NCI-H226 (cell line): ENCODE results near the gene MGAT5.
"Not testable (repeated sequence)": the region's sequence is repeated elsewhere in the genome, so short reads cannot be mapped to it uniquely, and the experiment has no call there.

Experiments used
- DNase-seq: peaks from one replicate; pipeline ENCODE4 v3.0.0-alpha.2; 2015

MGAT5 gene

GRCh38 chr2:134455426-134455825, 201.6 kb downstream of the MGAT5 start:
- DNase-seq = no peak

- DNase-seq = no peak
Observed at GRCh38 chr2:134457353-134457752, 203.5 kb downstream of the MGAT5 start.

GRCh38 chr2:134457765-134458472, 204.0 kb downstream of the MGAT5 start:
- DNase-seq = no peak

- no peak for DNase-seq
Observed at GRCh38 chr2:134458473-134458853, 204.6 kb downstream of the MGAT5 start.

GRCh38 chr2:134458950-134459349, 205.1 kb downstream of the MGAT5 start:
- no peak for DNase-seq

GRCh38 chr2:134459706-134460406, 206.0 kb downstream of the MGAT5 start:
- DNase-seq = no peak

GRCh38 chr2:134460583-134460998, 206.7 kb downstream of the MGAT5 start:
- no peak for DNase-seq

- no peak for DNase-seq
Observed at GRCh38 chr2:134461511-134461910, 207.6 kb downstream of the MGAT5 start.

- DNase-seq = no peak
Observed at GRCh38 chr2:134462275-134462674, 208.4 kb downstream of the MGAT5 start.

- DNase-seq = no peak
Observed at GRCh38 chr2:134462791-134463698, 209.2 kb downstream of the MGAT5 start.

GRCh38 chr2:134463699-134464022, 209.8 kb downstream of the MGAT5 start:
- DNase-seq = no peak

- no peak for DNase-seq
Observed at GRCh38 chr2:134465228-134466105, 211.6 kb downstream of the MGAT5 start.

GRCh38 chr2:134466141-134466540, 212.3 kb downstream of the MGAT5 start:
- DNase-seq = peak; percentile 9

- no peak for DNase-seq
Observed at GRCh38 chr2:134468164-134468563, 214.3 kb downstream of the MGAT5 start.

- no peak for DNase-seq
Observed at GRCh38 chr2:134468776-134469175, 214.9 kb downstream of the MGAT5 start.

GRCh38 chr2:134469516-134470115, 215.7 kb downstream of the MGAT5 start:
- no peak for DNase-seq

- DNase-seq = no peak
Observed at GRCh38 chr2:134470561-134471168, 216.8 kb downstream of the MGAT5 start.

- not testable (repeated sequence) for DNase-seq
Observed at GRCh38 chr2:134476982-134477381, 223.1 kb downstream of the MGAT5 start.

- DNase-seq = no peak
Observed at GRCh38 chr2:134479696-134480330, 225.9 kb downstream of the MGAT5 start.

- no peak for DNase-seq
Observed at GRCh38 chr2:134482131-134482723, 228.4 kb downstream of the MGAT5 start.
